HepG2 (cell line): ENCODE data around the gene MYCBP2. TPM values are rescaled to one million over a fixed set of nuclear protein-coding genes. Genes with fewer than 3 reads are reported as not detected.

ENCODE experiments used
- BRD4 ChIP-seq: sonication (generic); formaldehyde crosslinking; IDR thresholded peaks from 2 replicates; pipeline ENCODE4 v1.4.0; 2020; ENCODE audit warnings: missing genetic modification reagents
- CCDC6 ChIP-seq: sonication (generic); formaldehyde crosslinking; IDR thresholded peaks from 2 replicates; pipeline ENCODE4 v1.8.1; 2022; ENCODE audit warnings: mild to moderate bottlenecking, missing genetic modification reagents, moderate library complexity
- GABPA ChIP-seq, 2 experiments: IDR thresholded peaks; 2 replicates each; pipeline ENCODE4 v1.6.1; 2011 to 2016; ENCODE audit warnings: low read depth in 2 of 2, low read length in 1 of 2, missing biosample characterization in 1 of 2, missing genetic modification characterization in 1 of 2
- HNF4G ChIP-seq, 2 experiments: sonication (generic) in 1 of 2; formaldehyde crosslinking in 1 of 2; IDR thresholded peaks; 2 replicates each; pipeline versions ENCODE4 v1.4.0 to v1.6.1; 2011 to 2020; ENCODE audit warnings: borderline replicate concordance in 2 of 2, low read depth in 2 of 2, mild to moderate bottlenecking in 2 of 2, low read length in 1 of 2, missing genetic modification reagents in 1 of 2, moderate library complexity in 1 of 2
- KLF15 ChIP-seq: sonication (generic); formaldehyde crosslinking; IDR thresholded peaks from 2 replicates; pipeline ENCODE4 v1.8.1; 2023; ENCODE audit warnings: borderline replicate concordance, mild to moderate bottlenecking, inconsistent platforms, missing genetic modification reagents, mixed read lengths
- NRL ChIP-seq: sonication (generic); formaldehyde crosslinking; IDR thresholded peaks from 2 replicates; pipeline ENCODE4 v1.5.0; 2020; ENCODE audit warnings: missing genetic modification reagents, mild to moderate bottlenecking, moderate library complexity, borderline replicate concordance
- SMC3 ChIP-seq: IDR thresholded peaks from 2 replicates; pipeline ENCODE4 v1.6.1; 2011; ENCODE audit warnings: low read length, improper control_type of control experiment
- SP5 ChIP-seq: IDR thresholded peaks from 2 replicates; pipeline ENCODE4 v1.6.1; 2016; ENCODE audit warnings: low read depth, borderline replicate concordance
- ZFP37 ChIP-seq: sonication (generic); formaldehyde crosslinking; IDR thresholded peaks from 2 replicates; pipeline ENCODE4 v1.4.0; 2020; ENCODE audit warnings: missing genetic modification reagents, borderline replicate concordance
- ZNF570 ChIP-seq: sonication (generic); formaldehyde crosslinking; IDR thresholded peaks from 2 replicates; pipeline ENCODE4 v1.4.0; 2020; ENCODE audit warnings: mild to moderate bottlenecking, missing genetic modification reagents, borderline replicate concordance
- ZNF772 ChIP-seq: sonication (generic); formaldehyde crosslinking; IDR thresholded peaks from 2 replicates; pipeline ENCODE4 v1.5.0; 2020; ENCODE audit warnings: mild to moderate bottlenecking, missing genetic modification reagents
- ZNF83 ChIP-seq: sonication (generic); formaldehyde crosslinking; IDR thresholded peaks from 2 replicates; pipeline ENCODE4 v1.4.0; 2020; ENCODE audit warnings: missing genetic modification reagents, mild to moderate bottlenecking, borderline replicate concordance
- polyA plus RNA-seq, 8 experiments: library from polyadenylated mRNA; depleted of rRNA in 3 of 8; stranded (reverse) in 7 of 8; unstranded in 1 of 8; fragments of >200 nt; fragmentation: Illumina TruSeq in 4 of 8; extraction: Trizol in 4 of 8; gene quantifications; 2 replicates each; pipeline versions ENCODE4 v1.2.1 to v1.2.3, GENCODE V29; 2011 to 2016; ENCODE audit warnings: low read depth in 4 of 8, missing spikeins in 1 of 8, mixed read lengths in 1 of 8; ENCODE audit not compliant: insufficient read depth in 1 of 8
- total RNA-seq, 5 experiments: library from RNA; depleted of rRNA; stranded (reverse); fragments of >200 nt; fragmentation: Illumina TruSeq; extraction: Trizol; gene quantifications; 2 replicates each; pipeline ENCODE4 v1.2.3, GENCODE V29; 2016; ENCODE audit warnings: low read depth in 1 of 5
- TF ChIP-seq, protein P1 (sequence below): sonication (generic); formaldehyde crosslinking; IDR thresholded peaks from 2 replicates; pipeline ENCODE4 v1.9.0; 2021; ENCODE audit warnings: missing genetic modification reagents, mild to moderate bottlenecking, borderline replicate concordance
- TF ChIP-seq, protein P2 (sequence below): sonication (generic); formaldehyde crosslinking; IDR thresholded peaks from 2 replicates; pipeline ENCODE4; 2020; ENCODE audit warnings: missing genetic modification reagents, mild to moderate bottlenecking, borderline replicate concordance
- TF ChIP-seq, protein P3 (sequence below): sonication (generic); formaldehyde crosslinking; IDR thresholded peaks from 2 replicates; pipeline ENCODE4 v1.5.0; 2020; ENCODE audit warnings: missing genetic modification reagents
- TF ChIP-seq, protein P4 (sequence below): sonication (generic); formaldehyde crosslinking; conservative IDR thresholded peaks from 2 replicates; pipeline ENCODE4 v1.4.0; 2020; ENCODE audit warnings: missing genetic modification reagents
- TF ChIP-seq, protein P5 (sequence below): sonication (generic); formaldehyde crosslinking; IDR thresholded peaks from 2 replicates; pipeline ENCODE4 v1.5.0; 2020; ENCODE audit warnings: missing genetic modification reagents, mild to moderate bottlenecking, borderline replicate concordance

The MYCBP2 gene
- total and polyA plus RNA-seq, 2 of the 13 experiments (the other 11 are each of a cell fraction or from before 2014, with no cell fraction given) = 16.3 to 35.3 TPM

DNA sequence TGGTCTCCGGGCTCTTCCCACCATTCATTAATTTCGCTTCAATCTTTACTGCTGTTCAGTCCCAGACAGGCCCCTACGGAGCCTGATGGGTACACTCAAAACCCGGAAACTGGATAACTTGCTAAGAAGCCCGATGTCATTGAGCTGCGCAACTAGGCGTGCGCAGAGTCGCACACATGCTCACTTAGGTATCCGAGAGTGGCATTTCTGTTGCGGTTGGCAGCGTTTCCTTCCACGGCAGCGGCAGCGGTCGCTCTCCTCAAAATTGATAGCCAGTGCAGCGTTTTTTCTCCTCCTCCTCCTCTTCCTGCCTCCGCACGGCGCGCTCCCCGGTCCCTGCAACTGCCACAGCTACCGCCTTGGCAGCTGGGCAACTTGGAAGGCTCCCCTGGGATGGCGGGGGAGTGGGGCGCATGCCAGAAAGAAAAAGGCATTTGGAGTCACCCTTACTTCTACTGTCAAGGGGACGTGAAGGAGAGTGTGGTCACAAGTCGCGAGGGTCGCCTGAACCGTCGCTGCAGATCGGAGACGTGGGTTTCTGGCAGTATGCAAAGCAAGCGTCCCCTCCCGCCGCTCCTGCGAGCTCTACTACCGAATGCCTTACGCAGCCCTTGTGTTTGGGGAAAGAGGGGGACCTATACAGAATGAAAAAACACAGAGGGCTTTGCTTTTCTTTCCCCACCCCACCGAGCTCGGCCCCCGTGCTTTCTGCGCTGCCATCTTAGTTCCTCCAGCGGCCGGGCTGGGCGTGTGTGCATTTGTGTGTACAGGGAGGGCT is 2.4 kb upstream of the MYCBP2 start (continued):
- TF ChIP-seq ZNF83 (CRISPR knock-in tag) (no peak), ZFP37 (CRISPR knock-in tag) (0 out of 2 replicates have a peak, but pooled peaks have one; percentile 44), NRL (CRISPR knock-in tag) (no peak), GABPA (IDR thresholded peaks at IDR 0.05; ENCODE audit: low read depth, low read length) (no peak), GABPA (CRISPR knock-in tag; IDR thresholded peaks at IDR 0.05; ENCODE audit: low read depth) (peak; percentile 50), ZNF772 (CRISPR knock-in tag) (0 out of 2 replicates have a peak, but pooled peaks have one; percentile 18), SMC3 (no peak), BRD4 (0 out of 2 replicates have a peak, but pooled peaks have one; percentile 10), ZNF570 (CRISPR knock-in tag) (no peak), CCDC6 (CRISPR knock-in tag) (0 out of 2 replicates have a peak, but pooled peaks have one; percentile 13), KLF15 (CRISPR knock-in tag) (no peak), HNF4G (IDR thresholded peaks at IDR 0.05; ENCODE audit: borderline replicate concordance, low read depth, low read length) (peak; percentile 40; the same call in 1 of the 2 replicates), HNF4G (CRISPR knock-in tag; IDR thresholded peaks at IDR 0.05; ENCODE audit: borderline replicate concordance, low read depth) (no peak), SP5 (CRISPR knock-in tag) (0 out of 2 replicates have a peak, but pooled peaks have one; percentile 17)
- TF ChIP-seq, protein P1, sequence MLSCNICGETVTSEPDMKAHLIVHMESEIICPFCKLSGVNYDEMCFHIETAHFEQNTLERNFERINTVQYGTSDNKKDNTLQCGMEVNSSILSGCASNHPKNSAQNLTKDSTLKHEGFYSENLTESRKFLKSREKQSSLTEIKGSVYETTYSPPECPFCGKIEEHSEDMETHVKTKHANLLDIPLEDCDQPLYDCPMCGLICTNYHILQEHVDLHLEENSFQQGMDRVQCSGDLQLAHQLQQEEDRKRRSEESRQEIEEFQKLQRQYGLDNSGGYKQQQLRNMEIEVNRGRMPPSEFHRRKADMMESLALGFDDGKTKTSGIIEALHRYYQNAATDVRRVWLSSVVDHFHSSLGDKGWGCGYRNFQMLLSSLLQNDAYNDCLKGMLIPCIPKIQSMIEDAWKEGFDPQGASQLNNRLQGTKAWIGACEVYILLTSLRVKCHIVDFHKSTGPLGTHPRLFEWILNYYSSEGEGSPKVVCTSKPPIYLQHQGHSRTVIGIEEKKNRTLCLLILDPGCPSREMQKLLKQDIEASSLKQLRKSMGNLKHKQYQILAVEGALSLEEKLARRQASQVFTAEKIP (CRISPR knock-in tag) = no peak
- TF ChIP-seq, protein P2, sequence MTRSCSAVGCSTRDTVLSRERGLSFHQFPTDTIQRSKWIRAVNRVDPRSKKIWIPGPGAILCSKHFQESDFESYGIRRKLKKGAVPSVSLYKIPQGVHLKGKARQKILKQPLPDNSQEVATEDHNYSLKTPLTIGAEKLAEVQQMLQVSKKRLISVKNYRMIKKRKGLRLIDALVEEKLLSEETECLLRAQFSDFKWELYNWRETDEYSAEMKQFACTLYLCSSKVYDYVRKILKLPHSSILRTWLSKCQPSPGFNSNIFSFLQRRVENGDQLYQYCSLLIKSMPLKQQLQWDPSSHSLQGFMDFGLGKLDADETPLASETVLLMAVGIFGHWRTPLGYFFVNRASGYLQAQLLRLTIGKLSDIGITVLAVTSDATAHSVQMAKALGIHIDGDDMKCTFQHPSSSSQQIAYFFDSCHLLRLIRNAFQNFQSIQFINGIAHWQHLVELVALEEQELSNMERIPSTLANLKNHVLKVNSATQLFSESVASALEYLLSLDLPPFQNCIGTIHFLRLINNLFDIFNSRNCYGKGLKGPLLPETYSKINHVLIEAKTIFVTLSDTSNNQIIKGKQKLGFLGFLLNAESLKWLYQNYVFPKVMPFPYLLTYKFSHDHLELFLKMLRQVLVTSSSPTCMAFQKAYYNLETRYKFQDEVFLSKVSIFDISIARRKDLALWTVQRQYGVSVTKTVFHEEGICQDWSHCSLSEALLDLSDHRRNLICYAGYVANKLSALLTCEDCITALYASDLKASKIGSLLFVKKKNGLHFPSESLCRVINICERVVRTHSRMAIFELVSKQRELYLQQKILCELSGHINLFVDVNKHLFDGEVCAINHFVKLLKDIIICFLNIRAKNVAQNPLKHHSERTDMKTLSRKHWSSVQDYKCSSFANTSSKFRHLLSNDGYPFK (CRISPR knock-in tag) = no peak; the same call in 1 of the 2 replicates
- TF ChIP-seq, protein P3, sequence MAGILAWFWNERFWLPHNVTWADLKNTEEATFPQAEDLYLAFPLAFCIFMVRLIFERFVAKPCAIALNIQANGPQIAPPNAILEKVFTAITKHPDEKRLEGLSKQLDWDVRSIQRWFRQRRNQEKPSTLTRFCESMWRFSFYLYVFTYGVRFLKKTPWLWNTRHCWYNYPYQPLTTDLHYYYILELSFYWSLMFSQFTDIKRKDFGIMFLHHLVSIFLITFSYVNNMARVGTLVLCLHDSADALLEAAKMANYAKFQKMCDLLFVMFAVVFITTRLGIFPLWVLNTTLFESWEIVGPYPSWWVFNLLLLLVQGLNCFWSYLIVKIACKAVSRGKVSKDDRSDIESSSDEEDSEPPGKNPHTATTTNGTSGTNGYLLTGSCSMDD = no peak
- TF ChIP-seq, protein P4, sequence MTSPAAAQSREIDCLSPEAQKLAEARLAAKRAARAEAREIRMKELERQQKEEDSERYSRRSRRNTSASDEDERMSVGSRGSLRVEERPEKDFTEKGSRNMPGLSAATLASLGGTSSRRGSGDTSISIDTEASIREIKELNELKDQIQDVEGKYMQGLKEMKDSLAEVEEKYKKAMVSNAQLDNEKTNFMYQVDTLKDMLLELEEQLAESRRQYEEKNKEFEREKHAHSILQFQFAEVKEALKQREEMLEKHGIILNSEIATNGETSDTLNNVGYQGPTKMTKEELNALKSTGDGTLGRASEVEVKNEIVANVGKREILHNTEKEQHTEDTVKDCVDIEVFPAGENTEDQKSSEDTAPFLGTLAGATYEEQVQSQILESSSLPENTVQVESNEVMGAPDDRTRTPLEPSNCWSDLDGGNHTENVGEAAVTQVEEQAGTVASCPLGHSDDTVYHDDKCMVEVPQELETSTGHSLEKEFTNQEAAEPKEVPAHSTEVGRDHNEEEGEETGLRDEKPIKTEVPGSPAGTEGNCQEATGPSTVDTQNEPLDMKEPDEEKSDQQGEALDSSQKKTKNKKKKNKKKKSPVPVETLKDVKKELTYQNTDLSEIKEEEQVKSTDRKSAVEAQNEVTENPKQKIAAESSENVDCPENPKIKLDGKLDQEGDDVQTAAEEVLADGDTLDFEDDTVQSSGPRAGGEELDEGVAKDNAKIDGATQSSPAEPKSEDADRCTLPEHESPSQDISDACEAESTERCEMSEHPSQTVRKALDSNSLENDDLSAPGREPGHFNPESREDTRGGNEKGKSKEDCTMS (CRISPR knock-in tag) = no peak
- TF ChIP-seq, protein P5, sequence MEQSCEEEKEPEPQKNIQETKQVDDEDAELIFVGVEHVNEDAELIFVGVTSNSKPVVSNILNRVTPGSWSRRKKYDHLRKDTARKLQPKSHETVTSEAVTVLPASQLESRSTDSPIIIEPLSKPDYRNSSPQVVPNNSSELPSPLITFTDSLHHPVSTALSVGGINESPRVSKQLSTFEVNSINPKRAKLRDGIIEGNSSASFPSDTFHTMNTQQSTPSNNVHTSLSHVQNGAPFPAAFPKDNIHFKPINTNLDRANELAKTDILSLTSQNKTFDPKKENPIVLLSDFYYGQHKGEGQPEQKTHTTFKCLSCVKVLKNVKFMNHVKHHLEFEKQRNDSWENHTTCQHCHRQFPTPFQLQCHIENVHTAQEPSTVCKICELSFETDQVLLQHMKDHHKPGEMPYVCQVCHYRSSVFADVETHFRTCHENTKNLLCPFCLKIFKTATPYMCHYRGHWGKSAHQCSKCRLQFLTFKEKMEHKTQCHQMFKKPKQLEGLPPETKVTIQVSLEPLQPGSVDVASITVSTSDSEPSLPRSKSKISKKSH (CRISPR knock-in tag) = no peak
